PC-9 (cell line): Measurements from ENCODE around the gene HNRNPH3. TPM values are rescaled to one million over a fixed set of nuclear protein-coding genes. Genes with fewer than 3 reads are reported as not detected.
A peak's percentile ranks its signal among the peaks of the same experiment; 100 is the strongest.

Source experiments
- BruUV-seq: library from RNA; stranded (reverse); fragments of 400-500 nt; replicated peaks from 2 replicates; lab custom pipeline; 2021; lab: Mats Ljungman, UMichigan
- CTCF ChIA-PET: fragments of 300-600 bp; sonication (Branson Sonifier 250); formaldehyde crosslinking; loops from one replicate; lab custom pipeline; 2022; ENCODE audit warnings: antibody characterized with exemption; lab: Charles Lee
- POLR2A ChIA-PET: fragments of 300-600 bp; sonication (Branson Sonifier 250); formaldehyde crosslinking; loops from one replicate; lab custom pipeline; 2022; ENCODE audit warnings: antibody characterized with exemption; ENCODE audit not compliant: unreplicated experiment; lab: Charles Lee
- DNase-seq, 2 experiments: peaks; one replicate each; pipeline versions ENCODE4 v3.0.0 to v3.0.0-alpha.2; 2015 to 2022; ENCODE audit warnings: mixed read lengths in 1 of 2
- H2AFZ ChIP-seq: fragments of 200-600 bp; sonication (generic); 2 replicates; pipeline ENCODE4 v1.8.1; 2017; ENCODE audit warnings: antibody characterized with exemption
- H3F3A ChIP-seq: fragments of 200-600 bp; sonication (generic); 2 replicates; pipeline ENCODE4 v1.8.1; 2017; ENCODE audit warnings: antibody characterized with exemption, mild to moderate bottlenecking, low read depth; ENCODE audit not compliant: insufficient read depth
- H3K27ac ChIP-seq: fragments of 200-600 bp; sonication (generic); 2 replicates; pipeline ENCODE4 v1.6.1; 2016; ENCODE audit warnings: mixed run types
- H3K27me3 ChIP-seq: fragments of 200-600 bp; sonication (generic); 2 replicates; pipeline ENCODE4 v1.6.1; 2016; ENCODE audit warnings: low read depth, mixed run types; ENCODE audit not compliant: insufficient read depth
- H3K36me3 ChIP-seq: fragments of 200-600 bp; sonication (generic); 2 replicates; pipeline ENCODE4 v1.6.1; 2016; ENCODE audit warnings: low read depth, mixed run types
- H3K4me1 ChIP-seq: fragments of 200-600 bp; sonication (generic); replicated peaks from 2 replicates; pipeline ENCODE4 v1.6.1; 2016; ENCODE audit warnings: mixed run types; ENCODE audit not compliant: insufficient read depth
- H3K4me2 ChIP-seq: fragments of 200-600 bp; sonication (generic); 2 replicates; pipeline ENCODE4 v1.6.1; 2017; ENCODE audit warnings: mixed run types
- H3K4me3 ChIP-seq: fragments of 200-600 bp; sonication (generic); 2 replicates; pipeline ENCODE4 v1.6.1; 2016; ENCODE audit warnings: mixed run types
- H3K79me2 ChIP-seq: fragments of 200-600 bp; sonication (generic); 2 replicates; pipeline ENCODE4 v1.6.1; 2017; ENCODE audit warnings: low read depth, mixed run types
- H3K9me2 ChIP-seq: fragments of 200-600 bp; sonication (generic); 2 replicates; pipeline ENCODE4 v1.8.1; 2017; ENCODE audit warnings: mild to moderate bottlenecking; ENCODE audit not compliant: insufficient read depth
- H3K9me3 ChIP-seq: fragments of 200-600 bp; sonication (generic); 2 replicates; pipeline ENCODE4 v1.8.1; 2016; ENCODE audit warnings: low read depth; ENCODE audit not compliant: insufficient read depth
- H4K20me1 ChIP-seq: fragments of 200-600 bp; sonication (generic); 2 replicates; pipeline ENCODE4 v1.8.1; 2017; ENCODE audit not compliant: insufficient read depth
- EZH2 ChIP-seq: fragments of 200-600 bp; sonication (generic); IDR thresholded peaks from 2 replicates; pipeline ENCODE4 v1.8.0; 2017; ENCODE audit warnings: antibody characterized with exemption, low read depth
- intact Hi-C: fragments of 100-400 bp; cut with micrococcal nuclease; formaldehyde crosslinking; loops from one replicate; pipeline ENCODE4 v1.10.0; 2022; ENCODE audit not compliant: unreplicated experiment
- total RNA-seq: library from RNA; stranded (reverse); gene quantifications from 2 replicates; pipeline ENCODE4 v1.2.3, GENCODE V29; 2021
- TF ChIP-seq, protein P1 (sequence below): fragments of 200-600 bp; sonication (generic); conservative IDR thresholded peaks from 2 replicates; pipeline ENCODE4 v1.6.1; 2017; ENCODE audit warnings: mixed run types, antibody characterized with exemption, mild to moderate bottlenecking, moderate library complexity

The HNRNPH3 gene
- total RNA-seq, 1 experiment from 2014 or later: 175 TPM

DNA sequence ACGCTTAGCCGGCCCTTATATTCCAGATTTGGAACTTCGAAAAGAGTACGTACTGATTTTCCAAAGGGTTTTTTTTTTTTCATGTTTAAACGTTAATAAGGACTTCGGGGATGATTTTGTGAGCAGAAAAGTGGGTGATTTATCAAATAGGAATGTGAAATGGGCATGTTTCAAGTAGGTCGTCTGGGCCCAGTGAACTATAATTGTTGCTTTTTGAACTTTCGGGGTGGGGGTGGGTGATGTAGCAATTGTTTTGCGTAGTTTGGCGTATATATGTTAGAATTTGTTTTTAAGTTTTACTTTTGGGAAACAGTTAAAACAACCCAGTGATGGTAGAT lies 1.2 kb downstream of the HNRNPH3 start:
- Histone ChIP-seq H3F3A (peaks cover 30% of the 10 kb centered on the region), H2AFZ (peak overlapping the region; percentile 81; the same call in 1 of the 2 replicates), H3K36me3 (peaks cover 45% of the 10 kb centered on the region), H3K4me1 (peaks cover 47% of the 10 kb centered on the region), H3K9me3 (no peaks in the 10 kb centered on the region), H4K20me1 (peaks cover 52% of the 10 kb centered on the region), H3K4me3 (peak overlapping the region; percentile 78), H3K27ac (peak overlapping the region; percentile 91), H3K79me2 (peaks cover 75% of the 10 kb centered on the region), H3K4me2 (peak overlapping the region; percentile 91), H3K27me3 (no peaks in the 10 kb centered on the region), H3K9me2 (peaks cover 5% of the 10 kb centered on the region; the same call in 1 of the 2 replicates)
- intact Hi-C loops: loop anchor here (2.0 to 10.0 kb wide), 2 partner anchors 478 to 568 kb away; partner anchors contain the start of gene DDX50
- BruUV-seq: no TSS peak
- ChIA-PET POLR2A (interaction anchor here (0.7 kb wide), 2 partner anchors 236 to 289 kb away, joined by 3 to 6 read pairs; no protein-coding TSS in a partner anchor), CTCF (interaction anchor here (1.2 kb wide), 1 partner anchor 120 kb away, joined by 5 read pairs; no protein-coding TSS in a partner anchor)
- no peak for TF ChIP-seq EZH2
- TF ChIP-seq, protein P1, sequence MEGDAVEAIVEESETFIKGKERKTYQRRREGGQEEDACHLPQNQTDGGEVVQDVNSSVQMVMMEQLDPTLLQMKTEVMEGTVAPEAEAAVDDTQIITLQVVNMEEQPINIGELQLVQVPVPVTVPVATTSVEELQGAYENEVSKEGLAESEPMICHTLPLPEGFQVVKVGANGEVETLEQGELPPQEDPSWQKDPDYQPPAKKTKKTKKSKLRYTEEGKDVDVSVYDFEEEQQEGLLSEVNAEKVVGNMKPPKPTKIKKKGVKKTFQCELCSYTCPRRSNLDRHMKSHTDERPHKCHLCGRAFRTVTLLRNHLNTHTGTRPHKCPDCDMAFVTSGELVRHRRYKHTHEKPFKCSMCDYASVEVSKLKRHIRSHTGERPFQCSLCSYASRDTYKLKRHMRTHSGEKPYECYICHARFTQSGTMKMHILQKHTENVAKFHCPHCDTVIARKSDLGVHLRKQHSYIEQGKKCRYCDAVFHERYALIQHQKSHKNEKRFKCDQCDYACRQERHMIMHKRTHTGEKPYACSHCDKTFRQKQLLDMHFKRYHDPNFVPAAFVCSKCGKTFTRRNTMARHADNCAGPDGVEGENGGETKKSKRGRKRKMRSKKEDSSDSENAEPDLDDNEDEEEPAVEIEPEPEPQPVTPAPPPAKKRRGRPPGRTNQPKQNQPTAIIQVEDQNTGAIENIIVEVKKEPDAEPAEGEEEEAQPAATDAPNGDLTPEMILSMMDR: peak; percentile 5; the same call in 1 of the 2 replicates
- peak in 1 of 2 experiments; percentile 48 for DNase-seq

DNA sequence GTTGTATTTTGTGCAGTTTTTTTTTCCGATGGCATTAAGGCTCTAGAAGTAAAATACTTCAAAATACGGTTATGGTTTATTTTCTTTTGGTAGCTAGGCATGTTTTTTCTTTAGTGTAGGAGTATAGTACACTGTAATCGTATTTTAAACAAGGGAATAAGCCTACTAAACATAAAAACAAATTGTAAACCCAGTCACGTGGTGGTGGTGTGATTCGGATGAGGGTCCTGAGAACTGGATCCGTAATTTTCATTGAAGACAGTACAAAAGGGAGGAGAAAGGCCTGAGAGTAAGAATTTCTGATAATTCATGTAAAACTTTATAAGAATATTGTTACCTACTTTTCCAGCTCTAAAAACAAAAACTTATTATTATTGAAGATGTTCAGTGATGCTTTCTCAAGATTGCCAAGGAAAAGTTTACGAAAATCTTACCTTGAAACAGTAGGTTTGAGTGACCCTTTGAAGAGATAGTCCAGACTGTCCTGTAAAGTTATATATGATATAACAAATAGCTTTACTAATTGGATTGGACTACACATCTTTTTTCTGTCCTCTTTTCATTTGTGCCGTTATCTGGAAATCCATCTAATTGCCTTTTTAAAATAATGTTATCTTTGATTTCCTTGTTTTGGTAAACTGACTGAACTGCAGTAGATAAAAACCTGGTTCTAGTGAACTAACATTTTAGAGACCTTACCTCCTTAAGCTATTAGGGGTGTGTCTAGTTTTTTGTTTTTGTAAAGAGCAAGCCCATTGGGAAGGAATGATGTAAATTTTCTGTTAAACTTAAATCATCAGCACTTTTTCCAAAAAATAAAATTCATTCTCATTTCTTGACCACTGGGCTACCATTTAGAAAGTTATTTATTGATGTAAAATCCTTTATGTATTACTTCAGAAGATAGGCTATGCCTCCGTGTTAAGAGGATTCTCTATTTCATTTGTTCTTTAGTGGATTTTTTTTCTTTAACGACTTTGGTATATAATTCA lies 1.9 kb downstream of the HNRNPH3 start:
- Histone ChIP-seq H3K4me2 (peak overlapping the region; percentile 91), H3F3A (peaks cover 38% of the 10 kb centered on the region), H3K4me1 (peaks cover 40% of the 10 kb centered on the region), H4K20me1 (peaks cover 59% of the 10 kb centered on the region), H3K36me3 (peaks cover 52% of the 10 kb centered on the region), H2AFZ (no peak overlapping the region), H3K27ac (peak overlapping the region; percentile 91), H3K4me3 (peak overlapping the region; percentile 78), H3K79me2 (peaks cover 82% of the 10 kb centered on the region), H3K27me3 (no peaks in the 10 kb centered on the region), H3K9me3 (no peaks in the 10 kb centered on the region), H3K9me2 (peaks cover 5% of the 10 kb centered on the region; the same call in 1 of the 2 replicates)
- ChIA-PET POLR2A (interaction anchor here (0.7 kb wide), 1 partner anchor 416 kb away, joined by 5 read pairs; no protein-coding TSS in a partner anchor), CTCF (interaction anchor here (1.2 kb wide), 1 partner anchor 121 kb away, joined by 5 read pairs; no protein-coding TSS in a partner anchor)
- no TSS peak for BruUV-seq
- TF ChIP-seq, protein P1: no peak
- TF ChIP-seq EZH2: no peak
- intact Hi-C loops: loop anchor here (1.0 to 10.0 kb wide), 3 partner anchors 259 to 567 kb away; partner anchors contain the start of gene DDX50
- no peak for DNase-seq

DNA sequence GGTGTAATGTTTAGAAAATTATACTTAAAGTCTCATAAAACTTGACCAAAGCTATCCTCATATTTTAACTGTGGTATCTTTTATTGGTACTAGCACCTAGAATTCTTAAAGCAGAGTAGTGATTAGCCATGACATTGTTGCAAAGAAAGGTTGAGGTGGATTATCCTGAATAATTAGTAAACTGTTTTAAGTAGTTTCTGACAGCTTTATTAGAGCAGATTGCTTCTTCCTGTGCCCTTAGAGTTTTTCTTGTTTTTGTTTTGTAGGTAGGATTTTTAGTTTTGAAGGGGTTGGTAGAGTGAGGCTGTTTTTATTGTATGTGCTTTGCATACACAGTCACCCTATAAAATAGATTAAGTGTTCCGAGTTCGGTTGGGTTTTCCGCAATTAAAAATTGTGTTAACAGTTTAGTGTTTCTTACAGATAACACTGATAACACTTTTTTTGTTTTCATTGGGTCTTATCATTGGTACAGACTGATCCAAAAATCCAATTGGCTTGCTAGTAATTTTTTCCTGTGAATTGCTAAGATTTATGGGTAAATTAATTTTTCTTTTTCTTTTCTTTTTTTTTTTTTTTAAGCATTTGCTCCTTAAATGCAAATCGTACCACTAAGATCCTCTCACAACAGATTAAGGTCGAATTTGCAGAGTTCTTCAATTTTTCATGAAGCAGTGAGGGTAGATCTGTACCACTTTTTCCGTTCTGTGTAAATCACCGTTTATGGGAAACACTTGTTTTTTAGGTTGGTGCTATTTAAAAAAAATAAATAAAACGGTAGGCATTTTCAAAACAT lies 3.0 kb downstream of the HNRNPH3 start:
- no peak overlapping the region for H2AFZ ChIP-seq
- POLR2A ChIA-PET: no interaction called here
- peak overlapping the region; percentile 78 for H3K4me3 ChIP-seq
- H3K4me1 ChIP-seq: peaks cover 38% of the 10 kb centered on the region
- DNase-seq: no peak
- no peaks in the 10 kb centered on the region for H3K27me3 ChIP-seq
- CTCF ChIA-PET: interaction anchor here (0.6 kb wide), 1 partner anchor 476 kb away, joined by 4 read pairs; no protein-coding TSS in a partner anchor
- H3K27ac ChIP-seq: no peak overlapping the region
- peak overlapping the region; percentile 91 for H3K4me2 ChIP-seq
- peaks cover 2% of the 10 kb centered on the region; the same call in 1 of the 2 replicates for H3K9me2 ChIP-seq
- intact Hi-C loops: loop anchor here (1.0 to 10.0 kb wide), 2 partner anchors 261 to 480 kb away; no protein-coding TSS in a partner anchor
- no TSS peak for BruUV-seq
- peaks cover 64% of the 10 kb centered on the region for H3K36me3 ChIP-seq
- TF ChIP-seq, protein P1: no peak
- TF ChIP-seq EZH2: no peak
- H4K20me1 ChIP-seq: peaks cover 70% of the 10 kb centered on the region
- H3F3A ChIP-seq: peaks cover 44% of the 10 kb centered on the region
- H3K79me2 ChIP-seq: peaks cover 92% of the 10 kb centered on the region
- no peaks in the 10 kb centered on the region for H3K9me3 ChIP-seq
